Nephron (organoid): ENCODE measurements around the gene ALKBH5.

Source experiments
- H3K27ac Mint-ChIP-seq, 3 experiments: 2 replicates each; pipeline ENCODE4 v1.8.0; 2020; ENCODE audit warnings: mixed read lengths in 3 of 3, mild to moderate bottlenecking in 2 of 3, moderate library complexity in 1 of 3
- H3K27me3 Mint-ChIP-seq: 2 replicates; pipeline ENCODE4 v1.8.0; 2021; ENCODE audit warnings: low read depth, mild to moderate bottlenecking, moderate library complexity, mixed read lengths
- H3K36me3 Mint-ChIP-seq: 2 replicates; pipeline ENCODE4 v1.8.0; 2020; ENCODE audit warnings: low read depth, mixed read lengths
- H3K4me1 Mint-ChIP-seq: 2 replicates; pipeline ENCODE4 v1.8.0; 2020; ENCODE audit warnings: mixed read lengths
- H3K4me3 Mint-ChIP-seq, 3 experiments: 2 replicates each; pipeline ENCODE4 v1.8.0; 2020; ENCODE audit warnings: mild to moderate bottlenecking in 3 of 3, mixed read lengths in 3 of 3, moderate library complexity in 2 of 3
- H3K9me3 Mint-ChIP-seq: 2 replicates; pipeline ENCODE4 v1.8.0; 2020; ENCODE audit warnings: mixed read lengths
- CTCF ChIP-seq, 3 experiments: fragments of 200-600 bp; sonication (generic); IDR thresholded peaks; one replicate each; pipeline ENCODE4 v1.5.0; 2021; ENCODE audit warnings: antibody characterized with exemption in 3 of 3; ENCODE audit not compliant: unreplicated experiment in 3 of 3

Gene ALKBH5

GRCh38 chr17:18183334-18184142, at the start of gene ALKBH5:
Gene ALKBH5 (plus strand): TSS chr17:18183828. CDS start chr17:18184244, 416 bp downstream.
- Mint-ChIP-seq H3K4me3 (peak within 1 kb of the TSS; percentile 91 to 95 (median 93)), H3K36me3 (peaks cover 22% of the 10 kb centered on the region), H3K27me3 (no peaks in the 10 kb centered on the region), H3K4me1 (peaks cover 75% of the 10 kb centered on the region), H3K9me3 (no peaks in the 10 kb centered on the region), H3K27ac (peak within 1 kb of the TSS; percentile 97 to 100 (median 99))
- TF ChIP-seq CTCF (IDR thresholded peaks at IDR 0.05; ENCODE audit: unreplicated experiment in 3 of 3): peak; percentile 30 to 49 (median 44)

DNA sequence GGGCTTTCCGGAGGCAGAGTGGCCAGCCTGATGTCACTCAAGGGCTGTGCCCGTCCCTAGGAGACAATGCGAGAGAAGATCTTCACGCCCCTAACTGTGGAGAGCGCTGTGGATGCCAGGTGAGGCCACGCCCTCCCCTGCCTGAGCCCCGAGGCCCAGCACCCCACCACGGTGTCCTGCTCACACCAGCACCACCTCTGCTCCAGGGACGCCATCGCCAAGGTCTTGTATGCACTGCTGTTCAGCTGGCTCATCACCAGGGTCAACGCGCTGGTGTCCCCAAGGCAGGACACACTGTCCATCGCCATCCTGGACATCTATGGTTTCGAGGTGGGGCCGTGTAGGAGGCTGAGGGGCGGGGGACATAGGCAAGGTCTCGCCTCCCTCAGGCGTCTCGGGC, 47.3 kb upstream of the ALKBH5 start:
- peaks cover 4% of the 10 kb centered on the region for H3K4me1 Mint-ChIP-seq
- H3K27me3 Mint-ChIP-seq: peaks cover 6% of the 10 kb centered on the region
- no peaks in the 10 kb centered on the region for H3K9me3 Mint-ChIP-seq
- no peak overlapping the region for H3K27ac Mint-ChIP-seq
- TF ChIP-seq CTCF (IDR thresholded peaks at IDR 0.05; ENCODE audit: unreplicated experiment in 3 of 3): no peak
- H3K4me3 Mint-ChIP-seq: no peak overlapping the region
- H3K36me3 Mint-ChIP-seq: no peaks in the 10 kb centered on the region

DNA sequence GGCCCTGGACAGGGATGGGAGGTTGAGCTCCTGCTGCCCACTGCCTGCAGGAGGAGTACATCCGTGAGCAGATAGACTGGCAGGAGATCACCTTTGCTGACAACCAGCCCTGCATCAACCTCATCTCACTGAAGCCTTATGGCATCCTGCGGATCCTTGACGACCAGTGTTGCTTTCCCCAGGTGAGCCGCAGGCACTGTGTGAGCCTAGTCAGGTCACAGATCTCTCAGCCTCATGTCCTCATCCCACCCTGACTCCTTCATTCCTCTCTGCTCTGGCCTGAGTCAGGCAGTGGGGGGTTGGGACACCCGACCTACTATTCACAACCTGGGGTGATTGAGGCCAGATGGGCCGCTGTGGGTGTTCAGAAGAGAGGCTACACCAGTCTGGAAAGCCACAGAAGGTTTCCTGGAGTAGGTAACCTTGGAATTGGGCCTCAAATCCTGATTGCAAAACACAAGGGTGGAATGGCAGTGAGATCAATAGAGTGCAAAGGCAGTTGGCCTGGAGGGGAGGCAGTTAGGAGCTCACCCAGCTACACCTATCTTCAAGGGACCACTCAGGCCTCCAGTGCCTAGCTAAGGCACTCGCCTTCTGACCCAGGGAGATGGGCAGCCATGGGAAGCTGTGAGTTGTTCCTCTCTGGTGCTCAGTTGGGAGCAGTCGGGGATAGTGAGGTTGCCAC, 45.4 kb upstream of the ALKBH5 start:
- no peak for TF ChIP-seq CTCF (IDR thresholded peaks at IDR 0.05; ENCODE audit: unreplicated experiment in 3 of 3)
- no peak overlapping the region for H3K27ac Mint-ChIP-seq
- H3K27me3 Mint-ChIP-seq: peaks cover 6% of the 10 kb centered on the region
- no peak overlapping the region for H3K4me3 Mint-ChIP-seq
- no peaks in the 10 kb centered on the region for H3K9me3 Mint-ChIP-seq
- H3K36me3 Mint-ChIP-seq: no peaks in the 10 kb centered on the region
- peaks cover 6% of the 10 kb centered on the region for H3K4me1 Mint-ChIP-seq

- Mint-ChIP-seq H3K4me3 (no peak overlapping the region), H3K27ac (no peak overlapping the region), H3K36me3 (no peaks in the 10 kb centered on the region), H3K9me3 (no peaks in the 10 kb centered on the region), H3K27me3 (peaks cover 6% of the 10 kb centered on the region), H3K4me1 (peaks cover 6% of the 10 kb centered on the region)
- TF ChIP-seq CTCF (IDR thresholded peaks at IDR 0.05; ENCODE audit: unreplicated experiment in 3 of 3): no peak
Measured at GRCh38 chr17:18139092-18139491, 44.5 kb upstream of the ALKBH5 start.

GRCh38 chr17:18139498-18139897, 44.1 kb upstream of the ALKBH5 start:
- Mint-ChIP-seq H3K27me3 (peaks cover 6% of the 10 kb centered on the region), H3K36me3 (no peaks in the 10 kb centered on the region), H3K4me1 (peaks cover 6% of the 10 kb centered on the region), H3K9me3 (no peaks in the 10 kb centered on the region), H3K27ac (no peak overlapping the region), H3K4me3 (no peak overlapping the region)
- no peak for TF ChIP-seq CTCF (IDR thresholded peaks at IDR 0.05; ENCODE audit: unreplicated experiment in 3 of 3)
